OCI-LY7 (cell line): ENCODE results near the gene METTL17.

Experiments used
- CTCF ChIP-seq: fragments of 200-600 bp; sonication (generic); conservative IDR thresholded peaks from 2 replicates; pipeline ENCODE4 v1.5.1; 2014; ENCODE audit warnings: mild to moderate bottlenecking, antibody characterized with exemption, low read length, moderate library complexity, mixed read lengths
- EZH2phosphoT487 ChIP-seq: fragments of 200-600 bp; sonication (generic); IDR thresholded peaks from 2 replicates; pipeline ENCODE4 v1.6.1; 2018; ENCODE audit warnings: low read depth, borderline replicate concordance, mild to moderate bottlenecking, mixed run types, antibody characterized with exemption, low read length, moderate library complexity, mixed read lengths

- no peak for TF ChIP-seq CTCF
- no peak for TF ChIP-seq EZH2phosphoT487
These were observed 33.4 kb downstream of the METTL17 start for GRCh38 chr14:21023174-21023573.
